Inflammatory macrophage treated with lipopolysaccharide for 1 hour (primary cell): ENCODE data around the gene HAUS1.
"Not testable (repeated sequence)": the region's sequence is repeated elsewhere in the genome, so short reads cannot be mapped to it uniquely, and the experiment has no call there.

ENCODE experiments used
- DNase-seq, 2 donors: peaks; one replicate each; pipeline ENCODE4 v3.0.0-alpha.2; 2020 to 2022

The HAUS1 gene, protein sequence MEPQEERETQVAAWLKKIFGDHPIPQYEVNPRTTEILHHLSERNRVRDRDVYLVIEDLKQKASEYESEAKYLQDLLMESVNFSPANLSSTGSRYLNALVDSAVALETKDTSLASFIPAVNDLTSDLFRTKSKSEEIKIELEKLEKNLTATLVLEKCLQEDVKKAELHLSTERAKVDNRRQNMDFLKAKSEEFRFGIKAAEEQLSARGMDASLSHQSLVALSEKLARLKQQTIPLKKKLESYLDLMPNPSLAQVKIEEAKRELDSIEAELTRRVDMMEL

GRCh38 chr18:46104128-46104911 is at the start of gene HAUS1:
Gene HAUS1, plus strand, starts transcription at chr18:46104385. Its CDS starts 27 bp downstream, at chr18:46104412.
- peak; percentile 75 to 86 for DNase-seq

DNA sequence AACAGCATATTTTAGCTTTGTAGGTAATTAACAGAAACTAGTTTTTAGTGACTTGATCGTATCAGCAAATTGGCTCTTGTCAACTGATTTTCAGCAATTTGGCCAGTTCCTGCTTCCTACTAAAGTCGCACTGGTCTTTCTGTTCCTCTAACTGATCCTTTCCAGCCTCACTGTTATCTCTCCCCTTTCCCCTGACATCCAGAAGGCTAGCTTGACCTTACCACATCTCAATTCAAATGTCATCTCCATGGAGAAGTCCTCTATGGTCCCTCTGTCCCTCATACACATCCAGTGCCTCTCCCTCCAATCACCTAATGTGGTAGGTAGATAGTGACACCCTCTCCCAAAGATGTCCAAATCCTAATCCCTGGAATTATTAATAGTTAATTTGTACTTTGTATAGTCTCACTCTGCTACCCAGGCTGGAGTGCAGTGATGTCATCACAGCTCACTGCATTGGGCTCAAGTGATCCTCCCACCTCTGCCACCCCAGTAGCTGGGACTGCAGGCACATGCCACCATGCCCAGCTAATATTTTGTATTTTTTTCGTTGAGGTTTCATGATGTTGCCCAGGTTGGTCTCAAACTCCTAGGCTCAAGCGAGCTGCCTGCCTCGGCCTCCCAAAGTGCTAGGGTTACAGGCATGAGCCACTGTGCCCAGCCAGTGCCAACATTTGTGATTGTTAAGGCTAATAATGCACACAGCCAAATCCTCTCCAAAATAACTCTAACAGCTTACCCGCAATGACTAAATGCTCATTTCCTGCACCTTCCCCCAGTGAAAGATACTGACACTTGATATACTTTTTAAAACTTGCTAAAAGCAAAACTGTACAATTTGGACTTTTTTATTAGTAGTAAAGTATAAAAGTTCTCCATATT is 49.0 kb upstream of the HAUS1 start:
- DNase-seq, result no peak

- no peak for DNase-seq
Observed at GRCh38 chr18:46055838-46056230, 48.4 kb upstream of the HAUS1 start.

DNA sequence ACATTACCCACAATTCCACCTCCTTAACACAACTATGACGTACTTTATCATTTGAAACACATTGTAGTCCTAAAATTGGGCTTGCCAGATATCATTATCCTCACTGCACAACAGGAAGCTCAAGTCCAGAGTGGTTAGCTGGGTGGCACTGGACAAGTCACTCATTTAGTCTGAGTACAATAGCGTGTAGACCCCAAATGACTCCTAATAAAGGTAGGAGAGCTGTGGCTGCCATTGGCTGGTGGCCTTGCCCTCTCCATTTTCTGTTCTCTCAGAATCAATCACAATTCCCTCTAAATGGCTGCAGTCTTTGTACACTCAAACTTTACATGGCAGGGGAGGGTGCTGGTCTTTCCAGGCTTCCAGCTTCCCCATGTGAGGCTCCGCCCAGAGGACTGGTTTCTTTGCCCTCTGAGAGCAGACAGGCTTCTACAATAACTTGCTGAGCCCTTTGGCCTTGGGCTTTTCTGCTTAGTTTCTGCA is 43.8 kb upstream of the HAUS1 start:
- peak; percentile 65 to 70 for DNase-seq

- no peak for DNase-seq
Observed at GRCh38 chr18:46061387-46061786, 42.8 kb upstream of the HAUS1 start.

DNA sequence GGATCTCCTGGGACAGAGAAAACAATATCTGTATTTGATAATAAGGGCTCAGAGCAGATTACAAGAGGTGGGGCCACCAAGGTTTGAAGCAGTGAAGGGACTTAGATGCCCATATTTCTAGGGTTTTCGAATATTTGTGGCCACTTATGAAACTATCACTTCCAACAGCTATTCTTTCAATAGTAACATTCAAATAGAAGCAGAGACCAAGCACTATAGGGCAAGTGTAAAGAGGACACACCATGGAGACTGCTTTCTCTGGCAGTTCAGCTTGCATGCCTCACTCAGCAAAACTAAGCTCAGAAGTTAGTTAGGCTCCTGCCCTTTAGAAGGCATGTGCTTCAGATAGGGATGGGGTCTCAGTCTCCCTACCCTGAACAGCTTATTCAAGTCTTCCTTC is 42.4 kb upstream of the HAUS1 start:
- DNase-seq, result no peak

DNA sequence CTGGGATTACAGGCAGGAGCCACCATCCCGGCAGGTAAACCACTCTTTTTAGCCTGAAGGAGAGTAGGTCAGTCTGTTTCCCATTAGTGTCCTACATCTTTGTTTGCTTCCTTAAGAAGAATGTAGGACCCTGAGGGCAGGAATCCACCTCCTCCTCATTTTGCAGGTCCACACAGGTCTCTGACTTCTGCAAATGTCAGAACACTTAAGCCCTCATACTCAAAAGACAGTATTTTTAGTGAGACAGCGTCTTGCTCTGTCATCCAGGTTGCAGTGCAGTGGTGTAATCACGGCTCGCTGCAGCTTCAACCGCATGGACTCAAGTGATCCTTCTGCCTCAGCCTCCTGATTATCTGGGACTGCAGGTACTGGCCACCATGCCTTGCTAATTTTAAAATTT is 41.4 kb upstream of the HAUS1 start:
- no peak for DNase-seq

DNA sequence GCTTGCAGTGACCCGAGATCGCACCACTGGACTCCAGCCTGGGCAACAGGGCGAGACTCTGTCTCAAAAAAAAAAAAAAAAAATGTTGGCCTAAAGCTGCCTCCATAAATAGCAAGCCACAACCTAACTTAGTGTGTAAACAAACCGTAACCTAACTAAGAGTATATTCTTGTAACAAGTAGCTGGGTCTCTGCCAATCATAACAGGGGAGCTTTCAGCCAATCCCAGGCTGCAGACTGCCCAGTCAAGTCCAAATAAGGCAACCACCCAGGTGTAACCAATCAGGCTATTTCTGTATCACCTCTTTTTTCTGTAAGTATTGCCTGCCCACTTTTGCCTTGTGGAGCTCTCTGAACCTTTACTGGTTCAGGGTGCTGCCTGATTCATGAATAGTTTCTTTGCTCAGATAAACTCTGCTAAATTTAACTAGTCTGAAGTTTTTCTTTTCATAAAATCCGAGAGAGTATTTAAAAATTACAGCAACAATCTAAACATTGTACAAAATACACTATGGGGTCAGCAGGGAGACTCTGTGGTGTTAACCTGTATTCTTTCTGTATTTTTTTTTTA is 36.7 kb upstream of the HAUS1 start:
- DNase-seq, result no peak

GRCh38 chr18:46068763-46069162 is 35.4 kb upstream of the HAUS1 start:
- DNase-seq, result peak in 1 of 2 donors; percentile 49

DNA sequence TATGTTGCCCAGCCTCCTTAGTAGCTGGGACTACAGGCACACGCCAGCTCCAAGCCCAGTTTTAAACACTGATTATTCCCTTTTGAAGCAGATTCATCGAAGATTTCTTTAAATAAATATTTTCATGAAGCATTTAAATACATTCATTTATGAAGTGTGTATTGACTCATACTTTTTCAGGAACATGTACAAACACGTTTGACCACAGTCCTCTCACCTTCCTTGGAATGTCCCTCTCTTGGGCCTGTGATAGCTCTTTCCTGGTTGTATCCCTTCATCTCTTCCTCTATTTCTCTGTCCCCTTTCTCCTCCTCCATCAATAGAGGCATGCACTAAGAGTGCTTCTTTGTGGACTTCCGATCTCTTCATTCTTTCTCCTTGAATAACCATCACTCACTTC is 34.7 kb upstream of the HAUS1 start:
- no peak for DNase-seq

GRCh38 chr18:46070232-46070631 is 34.0 kb upstream of the HAUS1 start:
- DNase-seq, result no peak

GRCh38 chr18:46070815-46071652 is 33.2 kb upstream of the HAUS1 start:
- DNase-seq, result peak; percentile 62 to 71

GRCh38 chr18:46071653-46072375 is 32.4 kb upstream of the HAUS1 start, which contains the start of gene PSTPIP2:
Gene PSTPIP2, minus strand, starts transcription at chr18:46072260. Its CDS starts 72 bp downstream, at chr18:46072188.
- DNase-seq, result peak; percentile 69 to 73

GRCh38 chr18:46072376-46072867 is 31.8 kb upstream of the HAUS1 start:
- no peak for DNase-seq

GRCh38 chr18:46072959-46073358 is 31.2 kb upstream of the HAUS1 start:
- no peak for DNase-seq

GRCh38 chr18:46073474-46074331 is 30.5 kb upstream of the HAUS1 start:
- DNase-seq, result peak; percentile 56 to 98

GRCh38 chr18:46079336-46079735 is 24.8 kb upstream of the HAUS1 start:
- no peak for DNase-seq

DNA sequence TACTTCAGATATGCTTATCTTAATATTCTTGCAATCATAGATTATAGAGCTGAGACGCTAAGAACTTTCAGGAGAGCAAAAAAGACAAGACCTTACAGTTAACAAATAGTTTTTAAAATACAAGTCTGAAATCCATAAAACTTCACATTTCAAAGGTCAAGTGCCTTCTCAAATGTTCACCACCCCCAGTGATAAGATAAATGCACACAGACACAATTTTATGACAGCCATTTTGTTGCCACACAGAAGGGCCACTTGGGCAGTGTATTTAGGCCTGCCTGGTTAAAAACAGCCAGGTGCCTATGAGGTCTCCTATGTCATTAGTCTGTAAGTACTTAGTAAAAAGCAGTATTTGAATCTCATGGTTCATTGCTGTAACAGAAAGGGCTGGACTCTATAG is 24.0 kb upstream of the HAUS1 start:
- no peak for DNase-seq

DNA sequence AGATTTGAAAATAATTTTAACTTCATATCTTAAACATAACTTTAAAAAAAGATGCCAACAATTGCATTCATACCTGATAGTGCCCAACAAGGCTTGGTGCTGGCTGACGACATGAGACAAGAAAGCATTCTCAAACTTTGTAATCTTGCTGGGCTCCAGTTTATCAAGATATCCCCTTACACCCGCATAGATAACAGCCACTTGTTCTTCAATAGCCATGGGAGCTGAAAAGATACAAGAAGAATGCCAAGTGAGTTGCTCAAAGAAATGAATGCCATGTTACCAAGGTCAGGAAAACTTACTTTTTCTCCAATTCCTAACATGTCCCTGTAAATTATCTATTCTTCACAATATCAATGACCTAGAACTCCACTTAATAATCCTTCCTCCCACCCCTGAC is 19.8 kb upstream of the HAUS1 start:
- DNase-seq, result no peak

DNA sequence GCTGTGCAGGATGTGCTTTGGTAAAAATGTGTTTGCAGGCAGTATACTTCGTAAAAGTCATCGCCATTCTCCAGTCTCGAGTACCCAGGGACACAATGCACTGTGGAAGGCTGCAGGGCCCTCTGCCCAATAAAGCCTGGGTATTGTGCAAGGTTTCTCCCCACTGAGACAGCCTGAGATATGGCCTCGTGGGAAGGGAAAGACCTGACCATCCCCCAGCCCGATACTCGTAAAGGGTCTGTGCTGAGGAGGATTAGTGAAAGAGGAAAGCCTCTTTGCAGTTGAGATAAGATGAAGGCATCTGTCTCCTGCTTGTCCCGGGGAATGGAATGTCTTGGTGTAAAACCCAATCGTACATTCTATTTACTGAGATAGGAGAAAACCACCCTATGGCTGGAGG is 15.7 kb upstream of the HAUS1 start:
- DNase-seq, result not testable (repeated sequence)
